Measurements from ENCODE around the gene PAGR1.
"Not testable (repeated sequence)": the region's sequence is repeated elsewhere in the genome, so short reads cannot be mapped to it uniquely, and the experiment has no call there.

The PAGR1 gene

GRCh38 chr16:29813644-29814562 is 2.0 kb upstream of the PAGR1 start:
- DNase-seq: no peak

GRCh38 chr16:29814592-29814991 is 1.4 kb upstream of the PAGR1 start:
- DNase-seq: no peak

- DNase-seq: peak in 1 of 2 experiments; percentile 53
Observed at GRCh38 chr16:29815032-29815721, 775 bp upstream of the PAGR1 start.

GRCh38 chr16:29816694-29817441 is 916 bp downstream of the PAGR1 start:
- DNase-seq: peak in 1 of 2 experiments; percentile 37

GRCh38 chr16:29818082-29818481 is 2.1 kb downstream of the PAGR1 start:
- DNase-seq: no peak

GRCh38 chr16:29819506-29819905 is 3.6 kb downstream of the PAGR1 start:
- DNase-seq: no peak

- DNase-seq: peak in 1 of 2 experiments; percentile 40
Observed at GRCh38 chr16:29820271-29820701, 4.3 kb downstream of the PAGR1 start, which contains the start of gene MVP. Gene MVP (plus strand): TSS chr16:29820462. CDS start chr16:29830550, 10,088 bp downstream.

- no peak for DNase-seq
Observed at GRCh38 chr16:29820730-29821642, 5.0 kb downstream of the PAGR1 start.

- DNase-seq: no peak
Observed at GRCh38 chr16:29821643-29822115, 5.7 kb downstream of the PAGR1 start.

GRCh38 chr16:29824589-29825144 is 8.7 kb downstream of the PAGR1 start:
- no peak for DNase-seq

GRCh38 chr16:29825145-29826044 is 9.4 kb downstream of the PAGR1 start:
- DNase-seq: peak in 1 of 2 experiments; percentile 18

- no peak for DNase-seq
Observed at GRCh38 chr16:29826342-29826695, 10.4 kb downstream of the PAGR1 start.

- DNase-seq: no peak
Observed at GRCh38 chr16:29830774-29831173, 14.8 kb downstream of the PAGR1 start.

- DNase-seq: no peak
Observed at GRCh38 chr16:29831490-29831889, 15.5 kb downstream of the PAGR1 start.

- not testable (repeated sequence) for DNase-seq
Observed at GRCh38 chr16:29833219-29833618, 17.3 kb downstream of the PAGR1 start.

- no peak for DNase-seq
Observed at GRCh38 chr16:29834079-29834478, 18.1 kb downstream of the PAGR1 start.

GRCh38 chr16:29835926-29836325 is 20.0 kb downstream of the PAGR1 start:
- no peak for DNase-seq

GRCh38 chr16:29836623-29837022 is 20.7 kb downstream of the PAGR1 start:
- no peak for DNase-seq

GRCh38 chr16:29837841-29838240 is 21.9 kb downstream of the PAGR1 start:
- no peak for DNase-seq

- no peak for DNase-seq
Observed at GRCh38 chr16:29839822-29840221, 23.9 kb downstream of the PAGR1 start.
